Activated CD8-positive, alpha-beta memory T cell treated with anti-CD3 and anti-CD28 coated beads, Interleukin-2, amount 50 U/mL, for 4 hours (primary cell): ENCODE measurements around the gene TMTC2.
A peak's percentile ranks its signal among the peaks of the same experiment; 100 is the strongest.

Source experiments
- DNase-seq: peaks from one replicate; pipeline ENCODE4 v3.0.0-alpha.2; 2020

Gene TMTC2

GRCh38 chr12:82682851-82683261 lies 3.9 kb upstream of the TMTC2 start:
- no peak for DNase-seq

GRCh38 chr12:82685790-82686167 lies 927 bp upstream of the TMTC2 start:
- peak; percentile 90 for DNase-seq

DNA sequence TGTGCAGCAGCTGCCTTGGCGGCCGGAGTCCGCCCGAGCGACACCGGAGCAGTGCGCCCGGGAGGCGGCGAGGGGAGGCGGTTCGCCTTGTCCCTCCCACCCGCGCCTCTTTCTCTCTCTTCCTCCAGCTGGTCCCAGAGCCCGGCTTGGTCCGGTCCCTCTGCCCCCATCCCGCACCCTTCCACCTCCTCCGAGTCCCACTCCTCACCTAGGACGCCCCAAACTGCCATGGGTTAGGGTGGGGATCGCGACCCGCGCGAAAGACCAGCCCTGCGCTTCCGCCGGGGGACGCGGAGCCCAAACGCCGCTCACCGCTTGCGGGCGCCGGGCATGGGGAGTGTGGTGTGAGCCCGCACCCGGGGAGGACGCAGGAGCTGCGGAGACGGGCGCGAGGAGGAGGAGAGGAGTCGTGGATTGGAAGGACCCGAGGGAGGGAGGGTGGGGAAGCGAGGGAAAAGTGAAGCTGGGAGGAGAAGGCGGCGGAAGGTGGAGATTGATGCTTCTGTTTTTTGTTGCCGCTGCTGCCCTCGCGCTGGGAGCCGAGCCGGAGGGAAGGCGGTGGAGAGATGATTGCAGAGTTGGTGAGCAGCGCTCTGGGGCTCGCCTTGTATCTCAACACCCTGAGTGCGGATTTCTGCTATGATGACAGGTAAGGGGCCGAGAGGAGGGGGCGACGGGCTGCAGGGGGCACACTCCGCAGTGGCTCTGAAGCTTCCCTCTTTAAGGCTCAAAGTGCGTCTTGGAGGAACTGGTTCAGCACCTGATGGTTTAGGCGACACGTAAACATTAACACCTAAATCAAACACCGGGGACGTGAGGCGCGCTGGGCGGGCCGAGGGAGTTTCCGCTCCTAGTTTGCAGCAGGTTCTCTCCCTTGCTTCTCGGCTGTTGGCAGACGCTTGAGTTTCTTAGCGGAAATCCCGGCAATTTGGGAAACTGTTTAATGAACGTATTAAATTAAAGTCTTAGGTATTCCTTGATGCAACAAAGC lies 610 bp downstream of the TMTC2 start:
- peak; percentile 53 for DNase-seq

GRCh38 chr12:82688035-82688501 lies 1.4 kb downstream of the TMTC2 start:
- no peak for DNase-seq

GRCh38 chr12:82688596-82688995 lies 1.9 kb downstream of the TMTC2 start:
- DNase-seq, result no peak

DNA sequence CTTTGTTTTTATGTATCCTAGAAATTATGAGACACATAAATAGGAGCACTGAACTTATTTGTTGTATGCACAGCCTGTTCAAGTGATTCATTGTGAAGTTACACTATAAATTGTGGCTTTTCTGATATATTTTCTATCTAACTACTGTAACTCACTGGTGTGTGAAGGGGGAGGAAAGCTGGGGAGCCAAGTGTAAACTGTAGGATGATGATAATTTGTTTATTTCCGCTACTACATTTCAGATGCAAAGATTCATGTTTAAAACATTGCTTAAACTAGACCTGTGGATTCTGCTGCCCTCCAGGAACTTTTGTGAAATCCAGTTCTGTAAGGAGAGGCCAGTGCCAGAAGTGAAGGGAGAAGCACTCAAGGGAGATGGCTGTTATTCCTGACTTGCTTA lies 3.3 kb downstream of the TMTC2 start:
- DNase-seq, result no peak

DNA sequence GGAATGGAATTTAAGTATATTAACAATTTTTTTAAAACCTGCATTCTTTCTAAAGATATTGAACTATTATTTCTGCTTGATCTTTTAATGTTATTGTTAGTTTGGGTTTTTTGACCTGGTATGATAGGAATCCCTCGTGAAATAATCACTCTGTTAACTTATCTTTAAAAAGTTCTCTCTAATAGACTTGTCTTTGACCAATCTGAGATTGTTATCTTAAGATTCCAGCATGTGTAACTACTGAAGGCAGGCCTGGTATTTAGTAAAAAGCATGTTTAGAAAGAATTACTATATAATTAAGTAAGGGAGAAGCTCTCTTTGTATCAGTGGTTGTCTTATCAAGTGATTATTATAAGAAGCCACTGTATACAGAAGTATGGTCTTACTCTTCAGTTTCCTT lies 4.8 kb downstream of the TMTC2 start:
- no peak for DNase-seq

GRCh38 chr12:82694276-82694675 lies 7.6 kb downstream of the TMTC2 start:
- no peak for DNase-seq

DNA sequence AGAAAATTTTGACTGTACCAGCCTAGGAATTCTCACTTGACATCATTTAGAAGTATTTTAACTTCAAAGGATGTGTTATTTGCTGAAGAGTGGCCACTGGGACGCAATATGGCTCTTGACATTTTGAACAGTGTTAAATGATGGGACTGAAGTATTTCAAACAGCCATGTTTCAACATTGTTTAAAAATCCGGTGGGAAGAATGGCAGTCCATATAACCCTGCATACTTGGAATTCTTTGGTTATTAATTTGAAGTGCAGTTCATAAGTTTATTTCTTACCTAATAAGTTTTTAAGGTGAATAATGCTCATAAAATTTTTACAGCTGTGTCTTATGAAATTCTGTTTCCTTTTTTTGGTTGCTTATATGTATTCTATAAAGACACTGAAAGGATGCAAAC lies 8.3 kb downstream of the TMTC2 start:
- DNase-seq, result no peak

GRCh38 chr12:82695531-82695930 lies 8.8 kb downstream of the TMTC2 start:
- DNase-seq, result no peak

- no peak for DNase-seq
Measured at GRCh38 chr12:82696543-82696942, 9.8 kb downstream of the TMTC2 start.

- no peak for DNase-seq
Measured at GRCh38 chr12:82698708-82699564, 12.2 kb downstream of the TMTC2 start.

GRCh38 chr12:82705774-82706173 lies 19.1 kb downstream of the TMTC2 start:
- no peak for DNase-seq

DNA sequence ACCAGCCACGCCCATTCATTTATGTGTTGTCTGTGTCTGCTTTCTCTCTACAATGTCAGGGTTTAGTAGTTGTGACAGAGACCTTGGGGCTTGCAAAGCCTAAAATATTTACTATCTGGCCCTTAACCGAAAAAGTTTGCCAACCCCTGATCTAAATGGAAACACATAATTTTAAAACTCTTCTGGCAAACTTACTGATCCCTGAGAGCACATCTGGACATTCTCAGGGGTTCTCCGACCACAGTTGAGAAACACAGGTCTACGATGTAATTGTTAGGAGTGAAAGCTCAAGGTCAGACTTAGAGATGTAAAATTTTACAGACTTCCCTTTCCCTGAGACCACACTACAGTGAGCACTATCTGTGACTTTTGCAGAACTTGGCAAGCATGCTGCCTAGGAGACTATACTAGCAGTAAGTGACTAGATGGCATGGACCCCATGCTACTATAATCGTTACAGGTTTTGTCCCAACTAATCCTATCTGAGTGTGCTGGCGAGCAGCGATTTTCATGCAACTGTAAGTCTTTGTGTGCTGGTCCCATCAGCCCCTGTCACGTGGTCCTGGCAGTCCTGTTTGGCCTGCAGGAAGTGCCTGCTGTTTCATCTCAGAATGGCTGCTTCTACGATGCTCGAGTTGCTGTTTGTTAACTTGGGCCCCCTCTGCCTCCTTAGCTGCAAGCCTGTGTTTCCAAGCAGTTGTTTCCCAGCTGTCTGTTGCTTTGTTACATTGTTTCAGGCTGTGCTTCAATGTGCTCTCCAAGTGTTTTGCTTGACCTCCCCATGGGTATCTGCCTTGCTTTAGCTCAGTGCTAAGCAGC lies 21.6 kb downstream of the TMTC2 start:
- DNase-seq, result no peak

DNA sequence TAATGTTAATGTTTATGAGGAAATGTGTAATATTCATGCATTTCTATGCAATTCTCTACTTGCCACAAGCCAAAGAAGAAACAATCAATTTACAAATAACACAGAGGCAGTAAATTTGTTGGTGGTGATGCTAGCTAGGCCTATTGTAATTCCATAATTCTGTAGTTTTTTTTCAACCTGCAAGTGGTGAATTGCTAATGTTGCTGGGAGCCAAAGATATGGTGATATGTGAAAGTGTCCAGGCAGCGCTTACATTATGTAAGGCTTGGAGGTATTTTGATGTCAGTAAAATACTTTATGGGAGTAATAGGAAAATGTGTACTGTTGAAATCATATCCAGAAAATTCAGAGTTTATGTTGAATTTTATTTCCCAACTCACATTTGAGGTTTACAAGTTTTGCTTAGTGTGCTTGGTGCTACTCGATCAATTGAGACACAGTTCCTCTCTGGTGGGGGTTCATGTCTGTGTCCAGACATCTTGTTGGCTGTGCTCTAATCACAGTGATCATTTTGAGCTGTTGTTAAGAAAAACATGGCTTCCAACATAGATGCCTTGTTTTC lies 23.2 kb downstream of the TMTC2 start:
- DNase-seq, result no peak

GRCh38 chr12:82710741-82711140 lies 24.0 kb downstream of the TMTC2 start:
- DNase-seq, result no peak

DNA sequence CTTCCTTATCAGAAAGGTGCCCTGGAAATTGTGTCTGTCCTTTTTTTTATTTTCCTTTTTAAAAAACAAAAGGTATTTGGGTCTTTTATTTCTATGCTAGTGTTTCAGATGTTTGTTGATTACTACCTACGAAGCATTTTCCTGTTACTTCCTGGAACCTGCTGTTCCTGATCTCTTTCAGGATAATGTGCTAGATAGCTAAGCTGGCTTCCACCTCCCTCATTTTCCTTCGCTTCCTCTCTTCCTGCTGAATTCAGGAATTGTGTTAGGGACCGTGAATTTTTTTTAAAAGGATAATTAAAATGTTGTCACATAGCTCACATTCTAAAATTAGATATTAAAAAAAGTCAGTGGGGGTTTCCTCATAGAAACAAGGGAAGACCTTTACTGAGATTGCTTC lies 27.7 kb downstream of the TMTC2 start:
- no peak for DNase-seq

DNA sequence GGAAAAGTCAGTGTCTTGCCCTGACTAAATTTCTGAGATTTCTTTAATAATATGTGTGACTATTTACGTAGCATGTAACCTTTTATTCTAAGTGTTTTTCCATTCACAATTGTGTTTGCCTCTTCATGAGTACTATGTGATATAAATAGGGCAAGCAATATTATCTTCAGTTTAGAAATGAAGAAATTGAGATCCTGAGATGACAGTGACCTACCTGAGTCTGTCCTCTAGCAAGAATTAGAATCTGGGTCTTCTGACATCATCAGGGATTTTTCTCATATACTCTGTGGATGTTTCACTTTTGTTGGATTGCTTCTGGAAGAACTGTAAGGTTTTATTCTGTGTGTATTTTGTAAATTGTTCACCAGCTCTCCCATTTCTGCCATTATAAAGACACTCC lies 35.0 kb downstream of the TMTC2 start:
- no peak for DNase-seq

GRCh38 chr12:82723093-82723492 lies 36.4 kb downstream of the TMTC2 start:
- no peak for DNase-seq

DNA sequence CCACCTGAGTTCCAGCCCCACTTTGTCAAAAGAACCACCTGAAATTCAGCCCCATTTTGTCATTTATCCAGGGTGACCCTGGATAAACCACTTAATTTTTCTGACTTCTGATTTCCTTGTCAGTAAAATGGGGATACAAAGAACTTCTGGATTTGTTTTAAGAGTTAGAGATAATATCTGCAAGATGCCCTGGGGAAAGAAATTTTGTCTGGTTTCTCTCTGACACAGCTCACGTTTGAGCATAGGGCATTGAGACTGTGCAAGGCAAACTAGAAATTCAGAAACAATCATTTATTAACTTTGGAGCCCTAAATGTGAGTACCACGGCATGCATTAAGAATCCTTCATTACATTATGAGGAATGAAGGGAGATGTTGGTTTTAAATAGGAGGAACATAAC lies 37.2 kb downstream of the TMTC2 start:
- DNase-seq, result no peak

DNA sequence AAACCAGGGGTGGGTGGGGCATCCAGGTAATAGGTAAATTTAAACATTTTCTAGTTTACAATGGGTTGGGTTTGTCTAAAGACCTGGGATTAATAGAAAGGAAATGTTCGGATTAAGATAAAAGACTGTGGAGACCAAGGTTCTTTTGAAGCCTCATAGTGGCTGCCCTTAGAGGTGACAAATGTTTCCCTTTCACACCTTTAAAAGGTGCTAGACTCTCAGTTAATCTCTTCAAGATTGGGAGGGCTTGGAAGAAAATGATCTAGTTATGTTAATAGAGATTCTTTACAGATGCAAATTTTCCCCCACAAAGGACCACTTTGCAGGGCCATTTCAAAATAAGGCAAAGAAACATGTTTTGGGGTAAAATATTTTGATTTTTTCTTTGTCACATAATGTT lies 39.0 kb downstream of the TMTC2 start:
- DNase-seq, result no peak

GRCh38 chr12:82727886-82728285 lies 41.2 kb downstream of the TMTC2 start:
- no peak for DNase-seq

DNA sequence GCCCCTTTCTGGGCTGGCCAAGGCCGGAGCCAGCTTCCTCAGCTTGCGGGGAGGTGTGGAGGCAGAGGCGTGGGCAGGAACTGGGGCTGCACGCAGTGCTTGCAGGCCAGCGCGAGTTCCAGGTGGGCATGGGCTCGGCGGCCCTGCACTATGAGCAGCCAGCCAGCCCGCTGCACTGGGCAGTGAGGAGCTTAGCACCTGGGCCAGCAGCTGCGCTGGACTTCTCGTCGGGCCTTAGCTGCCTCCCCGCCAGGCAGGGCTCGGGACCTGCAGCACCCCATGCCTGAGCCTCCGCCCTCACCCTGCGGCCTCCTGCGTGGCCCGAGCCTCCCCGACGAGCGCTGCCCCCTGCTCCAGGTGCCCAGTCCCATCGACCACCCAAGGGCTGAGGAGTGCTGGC lies 42.0 kb downstream of the TMTC2 start:
- no peak for DNase-seq
